LNCaP clone FGC (cell line): ENCODE results near the gene ASXL3.

Source experiments
- DNase-seq: peaks from one replicate; pipeline ENCODE4 v3.0.0-alpha.2; 2011; ENCODE audit warnings: low read depth
- H3K4me3 ChIP-seq: 2 replicates; pipeline ENCODE4 v1.5.1; 2011; ENCODE audit warnings: mild to moderate bottlenecking, low read depth, low read length, control low read depth
- CTCF ChIP-seq: IDR thresholded peaks from 2 replicates; pipeline ENCODE4 v1.5.1; 2012; ENCODE audit warnings: mild to moderate bottlenecking; ENCODE audit not compliant: control insufficient read depth, insufficient read depth; ENCODE audit errors: extremely low read depth

ASXL3 gene

GRCh38 chr18:33596178-33596854, 18.3 kb downstream of the ASXL3 start:
- no peak for TF ChIP-seq CTCF
- H3K4me3 ChIP-seq: no peak overlapping the region
- peak; percentile 21 for DNase-seq

GRCh38 chr18:33600846-33601245, 22.8 kb downstream of the ASXL3 start:
- no peak overlapping the region for H3K4me3 ChIP-seq
- TF ChIP-seq CTCF: no peak
- no peak for DNase-seq

DNA sequence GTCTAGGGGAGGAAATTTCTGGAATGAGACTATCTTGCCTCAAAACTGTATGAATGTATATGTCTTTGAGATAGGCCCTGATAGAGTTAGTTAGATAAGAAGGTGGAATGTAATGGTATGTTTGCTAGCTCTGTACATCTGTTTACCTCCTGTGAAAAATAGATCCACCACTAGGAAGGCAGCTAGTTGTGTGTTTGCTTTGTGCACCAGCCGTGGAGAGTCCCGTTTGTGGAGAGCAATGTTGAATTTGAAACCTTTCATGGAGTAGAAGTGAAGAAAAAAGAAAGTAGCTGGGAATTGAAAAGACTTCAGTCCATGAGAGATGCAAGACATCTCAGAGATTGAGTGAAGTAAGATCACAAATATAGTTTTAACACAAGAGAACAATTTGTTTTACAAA, 25.4 kb downstream of the ASXL3 start:
- DNase-seq: no peak
- H3K4me3 ChIP-seq: no peak overlapping the region
- no peak for TF ChIP-seq CTCF

- no peak for DNase-seq
- TF ChIP-seq CTCF: no peak
These were observed 27.2 kb downstream of the ASXL3 start for GRCh38 chr18:33605250-33605649.

GRCh38 chr18:33606621-33607020, 28.6 kb downstream of the ASXL3 start:
- DNase-seq: no peak
- TF ChIP-seq CTCF: no peak
- H3K4me3 ChIP-seq: no peak overlapping the region

More at GRCh38 chr18:33605250-33605649, 27.2 kb downstream of the ASXL3 start:
- no peak overlapping the region for H3K4me3 ChIP-seq

DNA sequence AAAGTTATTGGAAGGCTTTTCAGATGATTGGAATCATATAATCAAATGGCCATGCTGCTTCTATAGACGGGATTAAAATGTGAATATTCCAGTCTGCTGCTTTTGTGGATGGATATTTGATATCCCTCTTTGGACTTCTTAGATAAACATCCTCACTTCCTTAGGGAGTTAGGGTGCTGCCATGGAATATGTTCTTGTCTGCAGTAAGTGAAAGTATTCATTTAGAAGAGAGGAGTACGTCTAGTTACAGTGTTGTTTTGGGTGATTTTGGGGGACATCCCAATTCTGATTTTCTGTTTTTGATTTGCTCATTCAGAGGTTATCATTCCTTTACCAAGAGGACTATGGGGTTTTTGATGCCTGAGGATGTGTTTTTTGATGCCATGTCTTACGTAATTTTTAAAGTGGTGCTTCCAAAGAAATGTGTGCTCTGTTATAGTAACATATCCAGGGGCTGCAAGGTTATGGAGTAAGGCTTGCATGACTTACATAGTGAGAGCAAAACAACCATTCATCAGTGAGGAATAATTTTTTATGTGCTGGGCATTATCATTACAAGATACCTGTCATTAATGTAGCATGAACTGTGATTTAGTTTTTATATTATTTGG, 33.6 kb downstream of the ASXL3 start:
- no peak overlapping the region for H3K4me3 ChIP-seq
- TF ChIP-seq CTCF: no peak
- DNase-seq: no peak

GRCh38 chr18:33612632-33613031, 34.6 kb downstream of the ASXL3 start:
- DNase-seq: no peak
- TF ChIP-seq CTCF: no peak
- H3K4me3 ChIP-seq: no peak overlapping the region
